HL-60/S4 treated with phorbol 12-myristate 13-acetate at 8.2 ng/mL for 4 days and 3 days (cell line): Measurements from ENCODE around the gene ARVCF.

Experiments used
- in situ Hi-C: fragments of 300-500 bp; cut with MboI; formaldehyde crosslinking; loops from 2 replicates; pipeline ENCODE4 v1.15.0; 2022; ENCODE audit warnings: low sequenced_read_pairs

Gene ARVCF

GRCh38 chr22:20016734-20017621 lies at the start of gene ARVCF:
Gene ARVCF, minus strand, starts transcription at chr22:20016823. Its CDS starts 26,029 bp downstream, at chr22:19990794.
- in situ Hi-C loops: no loop called here

- in situ Hi-C loops: no loop called here
These were observed 49.4 kb upstream of the ARVCF start for GRCh38 chr22:20065896-20066616.

- in situ Hi-C loops: no loop called here
These were observed 48.1 kb upstream of the ARVCF start for GRCh38 chr22:20064545-20065262.

- in situ Hi-C loops: no loop called here
These were observed 47.5 kb upstream of the ARVCF start for GRCh38 chr22:20064140-20064480.

GRCh38 chr22:20063271-20064139 lies 46.9 kb upstream of the ARVCF start:
- in situ Hi-C loops: no loop called here

- in situ Hi-C loops: no loop called here
These were observed 46.1 kb upstream of the ARVCF start for GRCh38 chr22:20062766-20063083.

- in situ Hi-C loops: no loop called here
These were observed 45.6 kb upstream of the ARVCF start for GRCh38 chr22:20062043-20062765.

- in situ Hi-C loops: no loop called here
These were observed 44.8 kb upstream of the ARVCF start for GRCh38 chr22:20061481-20061861.

GRCh38 chr22:20060700-20061480 lies 44.3 kb upstream of the ARVCF start:
- in situ Hi-C loops: no loop called here

- in situ Hi-C loops: no loop called here
These were observed 42.6 kb upstream of the ARVCF start for GRCh38 chr22:20058989-20059770.

- in situ Hi-C loops: no loop called here
These were observed 41.1 kb upstream of the ARVCF start for GRCh38 chr22:20057596-20058268.

- in situ Hi-C loops: no loop called here
These were observed 40.2 kb upstream of the ARVCF start for GRCh38 chr22:20056696-20057386.

GRCh38 chr22:20056161-20056560 lies 39.5 kb upstream of the ARVCF start:
- in situ Hi-C loops: no loop called here

- in situ Hi-C loops: no loop called here
These were observed 39.0 kb upstream of the ARVCF start for GRCh38 chr22:20055654-20056053.

- in situ Hi-C loops: no loop called here
These were observed 38.5 kb upstream of the ARVCF start for GRCh38 chr22:20055144-20055543.

GRCh38 chr22:20054485-20054884 lies 37.9 kb upstream of the ARVCF start:
- in situ Hi-C loops: no loop called here

GRCh38 chr22:20054034-20054427 lies 37.4 kb upstream of the ARVCF start:
- in situ Hi-C loops: no loop called here
